ENCODE results near the gene EIF4H.
A peak's percentile ranks its signal among the peaks of the same experiment; 100 is the strongest.
"Not testable (repeated sequence)": the region's sequence is repeated elsewhere in the genome, so short reads cannot be mapped to it uniquely, and the experiment has no call there.

Gene EIF4H

GRCh38 chr7:74173866-74174605 lies at the start of gene EIF4H:
EIF4H (plus strand) TSS chr7:74174356; CDS start chr7:74174384, 28 bp downstream.
- peak; percentile 95 for DNase-seq

DNA sequence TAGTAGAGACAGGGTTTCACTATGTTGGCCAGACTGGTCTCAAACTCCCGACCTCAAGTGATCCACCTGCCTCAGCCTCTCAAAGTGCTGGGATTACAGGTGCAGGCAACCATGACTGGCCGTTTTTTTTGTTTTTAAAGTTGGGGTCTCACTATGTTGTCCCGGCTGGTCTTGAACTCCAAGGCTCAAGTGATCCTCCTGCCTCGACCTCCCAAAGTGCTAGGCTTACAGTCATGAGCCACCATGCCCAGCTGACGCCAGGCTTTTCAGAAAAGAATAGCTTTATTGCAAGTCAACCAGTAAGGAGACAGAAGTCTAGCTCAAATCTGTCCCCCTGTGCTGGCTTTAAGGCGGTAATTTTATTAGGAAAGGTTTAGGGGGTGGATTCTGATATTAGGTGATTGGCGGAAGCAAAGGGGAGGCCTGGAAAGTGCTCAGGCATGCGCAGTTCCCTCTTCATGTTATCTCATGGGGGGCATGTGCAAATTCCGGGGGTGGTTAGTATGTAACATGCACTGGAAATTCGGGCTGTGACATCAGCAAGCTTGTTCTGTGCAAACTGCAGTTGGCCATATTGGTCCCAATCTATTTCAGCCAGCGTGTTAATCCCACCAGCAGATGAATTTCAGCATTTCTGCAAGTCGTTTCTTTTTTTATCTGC lies 47.8 kb upstream of the EIF4H start:
- DNase-seq, result no peak

DNA sequence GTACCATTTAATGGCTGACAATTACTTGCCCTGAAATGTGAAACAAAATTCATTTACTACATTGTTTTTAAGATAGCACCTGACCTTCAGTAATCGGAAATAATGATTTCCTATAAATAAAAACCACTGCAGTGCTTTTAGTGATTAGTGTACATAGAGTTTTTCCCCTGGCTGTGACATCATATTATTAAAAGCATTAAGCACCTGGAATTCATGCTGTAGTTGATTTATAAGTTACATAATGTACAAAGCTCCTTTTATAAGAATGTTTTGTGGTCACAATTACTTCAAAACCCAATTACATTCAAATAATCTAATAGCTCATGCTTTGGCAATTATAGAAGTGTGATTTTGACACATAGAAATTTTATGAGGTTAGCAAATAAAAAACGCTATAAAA lies 44.3 kb upstream of the EIF4H start:
- no peak for DNase-seq

DNA sequence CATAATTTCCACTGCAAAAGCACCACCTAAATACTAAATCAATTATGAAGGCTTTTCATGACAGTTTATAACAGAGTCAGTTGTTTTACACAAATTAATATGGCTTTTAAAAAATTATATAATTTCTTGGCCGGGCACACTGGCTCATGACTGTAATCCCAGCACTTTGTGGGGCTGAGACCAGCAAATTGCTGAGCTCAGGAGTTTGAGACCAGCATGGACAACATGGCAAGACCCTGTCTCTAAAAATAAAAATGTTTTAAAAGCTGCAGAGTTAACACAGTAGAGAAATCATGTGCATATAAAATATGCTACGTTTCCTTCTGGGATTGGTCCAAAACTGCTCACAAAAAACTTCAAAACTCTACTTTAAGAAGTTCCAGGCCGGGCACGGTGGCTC lies 43.6 kb upstream of the EIF4H start:
- no peak for DNase-seq

DNA sequence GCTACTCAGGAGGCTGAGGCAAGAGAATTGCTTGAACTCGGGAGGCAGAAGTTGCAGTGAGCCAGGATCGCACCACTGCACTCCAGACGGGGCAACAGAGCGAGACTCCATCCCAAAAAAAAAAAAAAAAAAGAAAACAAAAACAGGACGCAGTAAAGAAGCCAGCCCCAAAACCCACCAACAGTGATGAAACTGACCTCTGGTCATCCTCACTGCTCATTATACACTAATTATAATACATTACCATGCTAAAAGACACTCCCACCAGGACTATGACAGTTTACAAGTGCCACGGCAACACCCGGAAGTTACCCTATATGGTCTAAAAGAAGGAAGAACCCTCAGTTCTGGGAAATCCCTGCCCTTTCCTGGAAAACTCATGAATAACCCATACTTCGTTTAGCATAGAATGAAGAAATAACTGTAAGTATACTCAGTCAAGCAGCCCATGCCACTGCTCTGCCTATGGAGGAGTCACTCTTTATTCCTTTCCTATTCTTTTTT lies 40.0 kb upstream of the EIF4H start:
- peak; percentile 58 for DNase-seq

DNA sequence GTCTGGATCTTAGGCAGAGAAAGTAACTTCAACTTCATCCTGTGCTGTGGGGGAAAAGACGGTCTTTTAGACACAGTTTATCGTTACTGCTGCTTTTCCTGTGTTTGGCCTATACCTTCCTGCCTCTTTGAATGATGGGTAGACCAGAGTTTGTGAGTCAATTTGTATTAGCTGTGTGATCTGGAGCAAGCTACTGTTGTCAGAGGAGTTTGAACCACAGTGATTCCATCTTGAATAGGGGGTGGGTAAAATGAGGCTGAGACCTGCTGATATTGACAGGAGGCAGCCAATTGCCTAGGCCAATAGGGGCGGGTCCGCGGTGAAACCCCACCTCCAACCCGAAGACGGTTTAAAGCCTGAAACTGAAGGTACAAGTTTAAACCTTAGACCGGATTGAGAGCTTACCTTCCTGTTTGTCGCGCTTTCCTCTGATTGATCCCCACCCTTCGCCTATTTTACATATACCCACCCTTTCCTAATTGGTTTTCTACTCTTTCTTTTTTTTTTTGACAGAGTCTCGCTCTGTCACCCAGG lies 35.8 kb upstream of the EIF4H start:
- no peak for DNase-seq

DNA sequence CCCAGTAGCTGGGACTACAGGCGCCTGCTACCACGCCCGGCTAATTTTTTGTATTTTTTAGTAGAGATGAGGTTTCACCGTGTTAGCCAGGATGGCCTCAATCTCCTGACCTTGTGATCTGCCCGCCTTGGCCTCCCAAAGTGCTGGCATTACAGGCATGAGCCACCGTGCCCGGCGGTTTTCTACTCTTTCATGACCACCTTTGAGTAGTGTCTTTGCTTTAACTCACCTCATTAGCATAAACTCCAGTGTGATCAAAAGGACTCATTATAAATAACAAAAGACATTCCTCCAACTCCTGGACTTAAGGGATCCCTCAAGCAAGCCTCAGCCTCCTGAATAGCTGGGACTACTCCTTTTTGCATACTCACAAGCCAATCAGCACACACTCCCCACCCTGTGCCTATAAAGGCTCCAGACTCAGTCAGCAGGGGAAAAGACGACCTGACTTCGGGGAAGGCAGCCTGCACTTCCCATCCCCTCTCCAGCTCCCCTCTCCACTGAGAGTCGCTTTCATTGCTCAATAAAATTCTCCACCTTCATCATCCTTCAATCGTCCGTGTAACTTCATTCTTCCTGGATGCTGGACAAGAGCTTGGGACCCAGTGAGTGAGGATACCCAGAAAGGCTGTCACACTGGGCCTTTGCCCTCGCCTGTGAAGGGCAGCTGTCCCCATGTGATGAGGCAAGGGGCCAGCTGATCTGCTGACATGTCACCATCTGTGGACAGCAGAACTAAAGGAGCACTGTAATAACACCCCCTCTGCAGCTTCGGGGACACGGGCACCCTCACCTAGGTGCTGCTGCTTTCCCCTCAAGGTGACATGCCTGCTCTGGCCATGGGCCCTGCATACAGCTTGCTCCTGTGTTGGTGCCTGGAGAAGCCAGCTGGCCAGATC lies 35.0 kb upstream of the EIF4H start:
- DNase-seq, result no peak

DNA sequence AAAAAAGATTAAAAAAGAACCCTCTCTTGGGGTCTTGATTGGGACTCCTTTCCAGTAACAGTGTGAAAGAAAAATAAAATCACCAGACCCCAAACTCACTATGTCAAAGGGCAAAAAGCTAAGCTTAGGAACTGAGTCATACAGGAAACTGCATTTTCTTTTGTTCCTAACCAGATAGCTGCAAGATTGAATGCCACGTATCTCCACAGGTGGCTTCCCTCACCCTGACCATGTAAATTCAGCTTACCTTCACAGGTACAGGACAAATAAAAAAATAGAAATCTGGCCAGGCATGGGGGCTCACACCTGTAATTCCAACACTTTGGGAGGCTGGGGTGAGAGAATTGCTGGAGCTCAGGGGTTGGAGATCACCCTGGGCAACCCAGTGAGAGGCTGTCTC lies 32.5 kb upstream of the EIF4H start:
- DNase-seq, result no peak

DNA sequence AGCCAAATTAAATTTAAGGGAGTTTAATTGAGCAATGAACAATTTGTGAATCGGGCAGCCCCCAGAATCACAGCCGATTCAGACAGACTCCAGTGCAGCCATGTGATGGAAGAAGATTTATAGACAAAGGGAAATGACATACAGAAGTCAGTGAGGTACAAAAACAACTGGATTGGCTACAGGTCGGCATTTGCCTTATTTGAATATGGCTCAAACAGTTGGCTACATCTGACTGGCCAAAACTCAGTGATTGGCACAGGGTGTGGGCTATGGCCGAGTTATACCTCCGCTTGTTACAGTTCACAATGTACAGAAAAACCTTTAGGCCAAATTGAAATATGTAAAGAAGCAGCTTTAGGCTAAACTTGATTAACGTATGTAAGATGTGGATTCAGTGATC lies 30.8 kb upstream of the EIF4H start:
- DNase-seq, result no peak

GRCh38 chr7:74148491-74148890 lies 25.7 kb upstream of the EIF4H start:
- DNase-seq, result no peak

DNA sequence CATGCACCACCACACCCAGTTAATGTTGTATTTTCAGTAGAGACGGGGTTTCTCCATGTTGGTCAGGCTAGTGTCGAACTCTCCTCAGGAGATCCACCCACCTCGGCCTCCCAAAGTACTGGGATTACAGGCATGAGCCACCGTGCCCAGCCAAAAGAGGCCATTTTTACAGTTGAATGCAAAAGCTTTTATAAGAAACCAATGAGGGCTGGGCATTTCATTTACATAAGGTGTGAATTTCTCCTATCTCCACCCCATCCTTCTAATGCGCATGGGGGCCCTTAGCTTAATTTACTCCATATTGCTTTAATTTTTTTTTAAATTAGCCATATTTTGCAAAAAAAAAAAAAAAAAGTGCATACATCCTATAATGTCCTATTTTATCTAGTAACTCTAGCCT lies 25.1 kb upstream of the EIF4H start:
- DNase-seq, result no peak

DNA sequence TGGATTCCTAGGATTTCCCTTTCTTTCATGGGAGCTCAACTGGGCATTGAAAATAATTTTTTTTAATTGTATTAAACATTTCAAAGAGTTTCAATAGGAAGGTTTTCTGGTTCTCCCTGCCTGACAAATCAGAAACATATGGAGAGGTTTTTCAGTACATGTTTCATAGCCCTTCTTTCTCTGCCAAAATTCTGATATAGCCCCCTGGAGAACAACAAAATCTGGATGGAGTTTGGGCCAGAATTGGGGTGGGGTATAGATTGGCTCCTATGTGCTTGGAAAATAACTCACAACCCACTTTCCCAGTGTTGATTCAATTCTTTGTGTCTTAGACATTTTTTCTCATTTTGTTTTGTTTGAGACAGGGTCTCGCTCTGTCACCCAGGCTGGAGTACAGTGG lies 24.6 kb upstream of the EIF4H start:
- DNase-seq, result no peak

- DNase-seq, result no peak
These were observed 20.4 kb upstream of the EIF4H start for GRCh38 chr7:74153736-74154135.

- no peak for DNase-seq
These were observed 18.3 kb upstream of the EIF4H start for GRCh38 chr7:74155810-74156395.

DNA sequence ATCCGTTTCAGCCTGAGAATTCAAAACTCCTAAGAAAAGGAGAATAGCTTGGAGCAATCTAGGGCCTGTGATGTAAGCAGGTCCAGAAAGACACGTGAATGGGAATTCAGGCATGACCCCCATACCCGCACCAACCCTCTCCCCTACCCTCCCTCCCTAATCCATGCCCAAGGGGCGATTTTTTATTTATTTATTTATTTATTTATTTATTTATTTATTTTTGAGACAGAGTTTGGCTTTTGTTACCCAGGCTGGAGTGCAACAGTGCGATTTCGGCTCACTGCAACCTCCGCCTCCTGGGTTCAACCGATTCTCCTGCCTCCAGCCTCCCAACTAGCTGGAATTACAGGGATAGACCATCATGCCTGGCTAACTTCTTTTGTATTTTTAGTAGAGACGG lies 16.6 kb upstream of the EIF4H start:
- DNase-seq, result no peak

DNA sequence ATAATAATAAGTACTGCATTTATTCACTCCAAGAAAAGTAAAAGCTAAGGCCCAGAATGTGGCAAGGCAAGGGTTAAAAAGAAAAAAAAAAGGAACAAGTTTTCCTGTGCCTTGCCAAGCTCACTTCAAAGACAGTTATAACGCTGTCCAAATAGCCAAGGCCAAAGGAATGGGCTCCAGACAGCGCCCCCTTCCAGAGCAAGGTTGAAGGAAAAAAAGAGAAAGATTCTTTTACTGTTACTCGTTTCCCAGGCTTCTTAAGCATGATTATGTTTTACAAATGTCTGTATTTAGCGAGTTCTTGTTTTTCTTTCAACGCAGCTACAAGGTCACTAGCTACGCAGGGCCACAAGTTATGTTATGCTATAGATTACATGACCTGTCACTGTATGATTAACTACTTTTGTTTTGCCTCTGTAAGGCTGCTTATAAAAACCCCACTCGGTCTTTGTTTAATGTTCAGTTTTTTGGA lies 9.1 kb upstream of the EIF4H start:
- no peak for DNase-seq

DNA sequence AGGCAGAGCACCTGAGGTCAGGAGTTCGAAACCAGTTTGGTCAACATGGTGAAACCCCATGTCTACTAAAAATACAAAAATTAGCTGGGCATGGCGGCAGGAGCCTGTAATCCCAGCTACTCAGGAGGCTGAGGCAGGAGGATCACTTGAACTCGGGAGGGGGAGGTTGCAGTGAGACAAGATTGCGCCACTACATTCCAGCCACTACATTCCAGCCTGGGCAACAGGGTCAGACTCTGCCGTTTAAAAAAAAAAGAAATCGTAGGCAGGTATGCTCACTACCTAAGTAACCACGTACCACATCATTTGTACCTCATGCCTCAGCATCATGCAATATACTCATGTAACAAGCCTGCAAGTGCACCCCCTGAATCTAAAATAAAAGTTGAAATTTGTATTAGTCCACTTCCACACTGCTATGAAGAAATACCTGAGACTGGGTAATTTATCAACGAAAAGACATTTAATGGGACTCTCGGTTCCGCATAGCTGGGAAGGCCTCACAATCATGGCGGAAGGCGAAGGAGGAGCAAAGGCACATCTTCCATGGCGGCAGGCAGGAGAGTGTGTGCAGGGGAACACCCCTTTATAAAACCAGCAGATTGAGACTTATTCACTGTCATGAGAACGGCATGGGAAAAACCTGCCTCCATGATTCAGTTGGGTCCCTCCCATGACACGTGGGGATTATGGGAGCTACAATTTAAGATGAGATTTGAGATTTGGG lies 8.1 kb upstream of the EIF4H start:
- no peak for DNase-seq

DNA sequence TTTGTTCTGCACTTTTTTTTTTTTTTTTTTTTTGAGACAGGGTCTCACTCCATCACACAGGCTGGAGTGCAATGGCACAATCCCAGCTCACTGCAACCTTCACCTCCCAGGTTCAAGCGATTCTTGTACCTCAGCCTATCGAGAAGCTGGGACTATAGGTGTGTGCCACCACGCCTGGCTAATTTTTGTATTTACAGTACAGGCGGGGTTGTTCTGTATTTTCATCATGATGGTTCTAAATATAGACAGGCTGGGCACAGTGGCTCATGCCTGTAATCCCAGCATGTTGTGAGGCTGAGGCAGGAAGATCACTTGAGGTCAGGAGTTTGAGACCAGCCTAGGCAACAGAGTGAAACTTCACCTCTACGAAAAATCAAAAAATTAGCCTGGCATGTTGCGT lies 6.8 kb upstream of the EIF4H start:
- not testable (repeated sequence) for DNase-seq

- DNase-seq, result no peak
These were observed 1.1 kb upstream of the EIF4H start for GRCh38 chr7:74173074-74173473.

DNA sequence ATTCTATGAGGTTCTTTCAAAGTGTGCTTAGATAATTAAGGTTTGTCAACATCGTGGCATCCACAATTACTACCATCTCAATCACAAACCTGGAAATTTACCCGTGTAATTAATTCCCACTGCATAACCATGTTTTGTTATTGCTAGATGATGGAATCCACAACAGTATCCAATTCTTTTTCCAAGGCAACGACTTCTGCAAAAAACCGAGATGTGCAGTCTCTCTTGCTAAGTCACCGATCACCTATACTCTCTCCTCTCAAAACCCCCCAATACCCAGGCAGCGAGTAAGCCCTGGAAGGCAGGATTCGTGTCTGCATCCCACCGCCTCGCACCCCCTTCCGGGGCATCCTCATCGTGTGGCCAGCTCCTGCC lies 678 bp upstream of the EIF4H start:
- DNase-seq, result no peak

DNA sequence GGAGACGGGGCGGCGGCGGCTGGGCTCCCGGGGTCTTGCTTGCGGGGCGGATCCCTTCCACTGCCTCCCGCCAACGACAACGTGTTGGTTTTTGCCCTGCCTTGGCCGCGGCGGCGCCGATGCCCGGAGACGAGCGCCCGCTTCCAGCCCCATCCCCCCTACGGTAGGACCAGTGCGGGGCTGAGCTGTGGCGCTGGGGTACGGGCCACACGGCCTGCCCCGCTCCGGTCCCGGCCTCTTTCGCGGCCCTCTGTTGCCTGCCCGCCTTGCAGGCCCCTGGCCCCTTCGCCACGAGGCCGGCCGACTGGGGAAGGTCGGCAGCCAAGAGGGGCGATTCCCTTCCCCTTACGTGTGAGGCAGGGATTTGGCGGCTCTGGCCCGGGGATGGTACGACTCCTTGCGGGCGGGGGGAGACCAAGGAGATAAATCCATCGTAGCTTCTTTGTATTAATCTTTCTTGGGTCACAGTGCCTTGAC lies 488 bp downstream of the EIF4H start:
- peak; percentile 51 for DNase-seq

DNA sequence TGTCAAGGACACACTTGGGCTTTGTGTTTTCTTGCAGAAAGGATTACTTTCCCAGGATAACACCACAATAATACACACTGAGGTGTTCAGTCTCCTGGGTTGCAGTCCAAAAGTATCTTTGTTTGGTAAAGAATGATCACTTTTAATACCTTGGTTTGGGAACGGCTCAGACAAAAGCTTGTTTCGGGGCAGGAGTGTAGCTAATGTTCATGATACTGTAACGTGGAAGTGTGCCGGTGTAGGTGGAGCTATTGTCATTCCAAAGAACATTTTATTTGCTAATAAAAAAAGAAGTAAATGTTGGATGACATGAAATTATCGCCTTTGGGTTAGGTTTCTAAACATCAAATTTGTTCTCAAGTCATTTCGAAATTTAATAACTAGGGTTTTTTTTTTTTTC lies 1.2 kb downstream of the EIF4H start:
- DNase-seq, result no peak
